Muscle layer of duodenum (tissue), 2 donors: ENCODE data around the gene KAZN.

Source experiments
- H3K27ac ChIP-seq: one replicate; pipeline ENCODE4 v1.7.0; 2013; ENCODE audit warnings: mild to moderate bottlenecking, low read length
- H3K27me3 ChIP-seq: one replicate; pipeline ENCODE4 v1.7.0; 2013; ENCODE audit warnings: low read depth, mild to moderate bottlenecking, control low read depth, low read length
- H3K36me3 ChIP-seq, 2 donors: one replicate each; pipeline ENCODE4 v1.7.0; 2013; ENCODE audit warnings: low read length in 2 of 2, control low read depth in 1 of 2, mild to moderate bottlenecking in 1 of 2; ENCODE audit not compliant: insufficient read depth in 2 of 2, control insufficient read depth in 1 of 2
- H3K4me1 ChIP-seq, 2 donors: one replicate each; pipeline ENCODE4 v1.7.0; 2013; ENCODE audit warnings: low read length in 2 of 2, mild to moderate bottlenecking in 2 of 2, control low read depth in 1 of 2, moderate library complexity in 1 of 2; ENCODE audit not compliant: insufficient read depth in 2 of 2, control insufficient read depth in 1 of 2
- H3K4me3 ChIP-seq, 2 donors: one replicate each; pipeline ENCODE4 v1.7.0; 2013; ENCODE audit warnings: low read length in 2 of 2, low read depth in 1 of 2, mild to moderate bottlenecking in 1 of 2
- H3K9me3 ChIP-seq, 2 donors: one replicate each; pipeline ENCODE4 v1.7.0; 2013; ENCODE audit warnings: low read length in 2 of 2, control low read depth in 1 of 2, mild to moderate bottlenecking in 1 of 2; ENCODE audit not compliant: control insufficient read depth in 1 of 2
- donor health status: healthy.

KAZN gene

DNA sequence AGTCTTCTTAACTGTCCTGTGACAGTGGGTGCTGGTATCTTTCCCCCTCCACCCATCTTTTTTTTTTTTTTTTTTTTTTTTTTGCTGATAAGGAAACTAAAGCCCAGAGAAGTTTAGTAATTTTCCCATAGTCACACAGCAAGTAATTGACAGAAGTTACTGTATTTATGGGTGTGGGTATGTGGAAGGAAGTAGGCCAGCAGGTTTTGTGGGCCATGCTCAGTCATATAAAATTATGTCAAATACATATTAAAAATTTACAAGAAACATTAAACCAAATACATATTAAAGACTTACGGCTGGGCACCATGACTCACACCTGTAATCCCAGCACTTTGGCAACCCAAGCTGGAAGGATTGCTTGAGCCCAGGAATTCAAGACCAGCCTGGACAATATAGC lies 51.5 kb downstream of the KAZN start:
- Histone ChIP-seq H3K36me3 (no peaks in the 10 kb centered on the region), H3K27ac (no peak overlapping the region), H3K27me3 (no peaks in the 10 kb centered on the region), H3K4me3 (no peak overlapping the region), H3K9me3 (peaks cover 0 to 4% of the 10 kb centered on the region in 2 donors), H3K4me1 (no peaks in the 10 kb centered on the region)

GRCh38 chr1:14650951-14651350 lies 52.5 kb downstream of the KAZN start:
- H3K4me3 ChIP-seq: no peak overlapping the region
- no peak overlapping the region for H3K27ac ChIP-seq

DNA sequence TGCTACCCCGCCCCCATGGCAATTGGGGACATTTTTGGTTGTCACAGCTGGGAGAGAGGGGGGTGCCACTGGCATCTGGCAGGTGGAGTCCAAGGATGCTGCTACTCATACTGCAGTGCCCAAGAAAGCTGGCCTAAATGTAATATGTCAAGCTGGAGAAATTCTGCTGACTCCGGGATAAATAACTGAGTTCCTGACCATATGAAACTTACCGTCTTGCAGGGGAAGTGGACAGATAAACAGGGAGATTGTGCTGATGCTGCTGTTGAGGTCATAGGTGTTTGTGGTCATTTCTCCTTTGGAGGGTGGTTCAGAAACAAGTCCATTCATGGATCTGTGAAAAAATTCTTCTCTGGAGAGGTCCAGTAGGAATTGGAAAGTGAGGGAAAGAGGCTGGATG lies 54.4 kb downstream of the KAZN start:
- Histone ChIP-seq H3K9me3 (no peaks in the 10 kb centered on the region), H3K4me3 (no peak overlapping the region), H3K27ac (no peak overlapping the region), H3K4me1 (no peaks in the 10 kb centered on the region), H3K27me3 (no peaks in the 10 kb centered on the region), H3K36me3 (no peaks in the 10 kb centered on the region)

More at GRCh38 chr1:14650951-14651350, 52.5 kb downstream of the KAZN start:
- Histone ChIP-seq H3K9me3 (no peaks in the 10 kb centered on the region), H3K4me1 (no peaks in the 10 kb centered on the region), H3K36me3 (no peaks in the 10 kb centered on the region), H3K27me3 (no peaks in the 10 kb centered on the region)

DNA sequence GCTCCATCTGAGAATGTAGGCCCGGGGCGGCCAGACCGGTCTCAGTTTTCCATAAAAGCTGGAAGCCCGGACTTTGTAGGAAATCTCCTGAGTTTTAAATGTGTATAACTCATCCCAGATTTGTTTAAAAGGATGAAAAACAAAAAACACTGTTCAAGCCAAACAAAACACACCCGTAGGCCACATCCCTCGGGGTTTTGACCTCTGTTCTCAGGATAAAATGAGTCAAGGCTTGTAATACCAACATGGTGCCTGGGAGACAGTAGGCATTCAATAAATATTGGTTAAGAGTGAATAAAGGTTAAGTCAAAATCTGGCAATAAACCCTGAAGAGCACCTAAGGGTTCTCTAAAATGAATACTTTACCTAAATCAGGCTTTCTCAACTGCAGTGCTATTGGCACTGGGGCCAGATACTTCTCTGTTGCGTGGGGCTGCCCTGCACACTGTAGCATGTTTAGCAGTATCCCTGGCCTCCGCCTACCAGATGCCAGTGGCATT lies 55.0 kb downstream of the KAZN start:
- Histone ChIP-seq H3K36me3 (no peaks in the 10 kb centered on the region), H3K9me3 (no peaks in the 10 kb centered on the region), H3K4me1 (no peaks in the 10 kb centered on the region), H3K27me3 (no peaks in the 10 kb centered on the region), H3K27ac (no peak overlapping the region), H3K4me3 (no peak overlapping the region)

DNA sequence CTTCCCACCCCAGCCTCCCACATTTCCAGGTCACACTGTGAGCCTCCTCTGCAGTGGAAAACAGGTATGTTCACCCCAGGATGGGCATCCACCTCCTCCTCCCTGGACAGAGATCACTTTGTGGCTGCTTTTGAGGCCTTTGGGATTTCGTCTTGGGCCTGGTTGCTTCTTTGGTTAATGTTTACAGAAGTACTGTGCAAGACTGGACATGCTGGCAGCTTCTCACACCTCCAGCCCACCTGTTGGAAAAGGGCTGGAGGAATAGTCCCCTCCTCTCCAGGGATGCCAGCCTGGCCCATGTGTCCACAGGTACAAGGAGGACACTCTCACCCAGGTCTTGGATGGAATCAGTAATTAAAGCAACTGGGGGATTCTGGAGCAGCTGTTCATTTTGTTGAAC lies 56.1 kb downstream of the KAZN start:
- H3K4me3 ChIP-seq: no peak overlapping the region
- H3K9me3 ChIP-seq: no peaks in the 10 kb centered on the region
- H3K27ac ChIP-seq: no peak overlapping the region
- H3K4me1 ChIP-seq: no peaks in the 10 kb centered on the region
- no peaks in the 10 kb centered on the region for H3K27me3 ChIP-seq
- no peaks in the 10 kb centered on the region for H3K36me3 ChIP-seq

- H3K4me1 ChIP-seq: peaks cover 0 to 3% of the 10 kb centered on the region in 2 donors
- no peaks in the 10 kb centered on the region for H3K9me3 ChIP-seq
- no peaks in the 10 kb centered on the region for H3K27me3 ChIP-seq
- H3K4me3 ChIP-seq: no peak overlapping the region
- H3K27ac ChIP-seq: no peak overlapping the region
- no peaks in the 10 kb centered on the region for H3K36me3 ChIP-seq
Measured at GRCh38 chr1:14655385-14655784, 56.9 kb downstream of the KAZN start.

DNA sequence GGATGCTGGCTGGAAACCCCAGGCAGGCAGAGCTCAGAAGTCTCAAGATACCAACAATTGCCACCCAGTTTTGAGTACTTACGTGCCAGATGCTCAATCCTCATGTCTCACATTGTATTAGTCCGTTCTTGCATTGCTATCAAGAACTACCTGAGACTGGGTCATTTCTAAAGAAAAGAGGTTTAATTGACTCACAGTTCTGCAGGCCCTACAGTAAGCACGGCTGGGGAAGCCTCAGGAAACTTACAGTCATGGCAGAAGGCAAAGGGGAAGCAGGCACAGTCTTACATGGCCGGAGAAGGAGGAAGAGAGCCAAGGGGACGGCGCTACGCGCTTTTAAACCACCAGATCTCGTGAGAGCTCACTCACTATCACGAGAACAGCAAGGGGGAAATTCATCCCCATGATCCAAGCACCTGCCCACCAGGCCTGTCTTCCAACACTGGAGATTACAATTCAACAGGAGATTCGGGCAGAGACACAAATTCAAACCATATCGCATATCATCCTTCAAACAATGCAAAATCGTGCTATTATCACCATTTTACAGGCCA lies 58.0 kb downstream of the KAZN start:
- Histone ChIP-seq H3K27me3 (no peaks in the 10 kb centered on the region), H3K36me3 (no peaks in the 10 kb centered on the region), H3K4me3 (no peak overlapping the region), H3K4me1 (peaks cover 0 to 3% of the 10 kb centered on the region in 2 donors), H3K9me3 (no peaks in the 10 kb centered on the region), H3K27ac (no peak overlapping the region)

DNA sequence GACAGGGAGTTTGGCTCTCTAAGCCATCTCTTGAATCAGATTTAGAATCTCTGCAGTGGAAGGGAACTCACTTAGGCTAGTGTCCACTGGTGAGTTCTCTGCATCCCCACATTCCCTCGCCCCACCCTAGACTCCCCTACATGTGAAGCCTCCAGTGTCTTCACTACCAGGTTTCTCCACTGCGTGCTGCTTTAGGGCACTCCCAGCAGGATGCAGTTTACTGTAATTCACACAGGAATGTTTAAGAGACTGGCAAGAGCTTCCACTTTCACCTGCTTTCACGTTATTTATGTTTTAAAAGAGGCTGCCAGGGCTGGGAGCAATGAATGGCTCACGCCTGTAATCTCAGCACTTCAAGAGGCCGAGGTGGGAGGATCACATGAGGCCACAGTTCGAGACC lies 60.2 kb downstream of the KAZN start:
- no peaks in the 10 kb centered on the region for H3K27me3 ChIP-seq
- peaks cover 0 to 3% of the 10 kb centered on the region in 2 donors for H3K4me1 ChIP-seq
- H3K4me3 ChIP-seq: no peak overlapping the region
- H3K9me3 ChIP-seq: no peaks in the 10 kb centered on the region
- no peaks in the 10 kb centered on the region for H3K36me3 ChIP-seq
- H3K27ac ChIP-seq: no peak overlapping the region

GRCh38 chr1:14659913-14660312 lies 61.4 kb downstream of the KAZN start:
- Histone ChIP-seq H3K27ac (no peak overlapping the region), H3K27me3 (no peaks in the 10 kb centered on the region), H3K4me1 (peaks cover 0 to 3% of the 10 kb centered on the region in 2 donors), H3K36me3 (no peaks in the 10 kb centered on the region), H3K9me3 (no peaks in the 10 kb centered on the region), H3K4me3 (no peak overlapping the region)

DNA sequence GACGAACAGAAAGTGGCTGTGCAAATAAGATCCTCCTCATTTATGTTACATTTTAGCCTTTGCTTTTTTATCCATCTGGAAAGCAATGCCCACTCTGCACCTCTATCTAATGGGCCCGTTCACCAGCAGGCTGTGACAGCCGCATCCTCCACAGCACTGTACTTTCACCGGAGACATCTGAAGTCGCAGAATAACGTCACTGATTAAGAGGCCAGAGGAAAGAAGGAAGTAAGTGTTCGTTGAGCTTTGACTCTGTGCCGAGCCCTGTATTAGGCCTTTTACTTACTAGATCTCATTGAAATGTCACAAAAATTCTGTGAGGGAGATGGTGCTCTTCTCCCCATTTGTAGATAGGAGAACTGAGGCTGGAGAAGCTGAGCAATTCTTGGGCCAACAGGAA lies 62.3 kb downstream of the KAZN start:
- peak overlapping the region; percentile 35 for H3K27ac ChIP-seq
- no peaks in the 10 kb centered on the region for H3K9me3 ChIP-seq
- H3K4me3 ChIP-seq: no peak overlapping the region
- H3K4me1 ChIP-seq: peaks cover 0 to 3% of the 10 kb centered on the region in 2 donors
- H3K36me3 ChIP-seq: no peaks in the 10 kb centered on the region
- H3K27me3 ChIP-seq: no peaks in the 10 kb centered on the region

GRCh38 chr1:14661222-14661621 lies 62.7 kb downstream of the KAZN start:
- Histone ChIP-seq H3K27me3 (no peaks in the 10 kb centered on the region), H3K27ac (peak overlapping the region; percentile 35), H3K9me3 (no peaks in the 10 kb centered on the region), H3K36me3 (no peaks in the 10 kb centered on the region), H3K4me1 (peaks cover 0 to 3% of the 10 kb centered on the region in 2 donors), H3K4me3 (no peak overlapping the region)

DNA sequence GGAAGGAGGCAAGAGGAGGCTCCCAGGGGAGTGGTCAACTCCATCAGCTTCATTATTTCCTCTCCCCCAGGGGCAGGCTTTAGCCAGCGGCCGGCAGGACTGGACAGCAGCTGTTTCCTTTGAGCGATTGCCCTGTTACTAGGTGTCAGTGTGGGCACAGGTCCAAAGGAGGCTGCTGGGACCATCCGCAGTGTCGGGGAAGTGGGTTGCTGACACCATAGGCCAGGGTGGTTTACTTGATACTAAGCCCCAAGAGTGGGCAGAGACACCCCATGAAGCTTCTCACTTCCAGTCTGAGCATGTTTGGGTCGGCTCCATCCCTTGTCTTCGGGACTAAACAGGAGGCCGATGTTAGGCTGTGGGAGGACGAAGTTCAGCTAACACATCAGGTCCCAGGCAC lies 63.6 kb downstream of the KAZN start:
- Histone ChIP-seq H3K36me3 (no peaks in the 10 kb centered on the region), H3K4me3 (no peak overlapping the region), H3K4me1 (peaks cover 0 to 3% of the 10 kb centered on the region in 2 donors), H3K9me3 (no peaks in the 10 kb centered on the region), H3K27me3 (no peaks in the 10 kb centered on the region), H3K27ac (no peak overlapping the region)
